GM18498 (cell line): ENCODE measurements around the gene CD276.

Source experiments
- ATAC-seq: cut with Tn5 transposase; IDR thresholded peaks from one replicate; pipeline ENCODE4 v1.9.1; 2021; ENCODE audit warnings: mild to moderate bottlenecking, moderate library complexity; ENCODE audit not compliant: unreplicated experiment

The CD276 gene

GRCh38 chr15:73763931-73764330 lies 79.7 kb downstream of the CD276 start:
- ATAC-seq, result no peak
